22Rv1 (cell line): Measurements from ENCODE around the gene ESYT2.

ENCODE experiments used
- CTCF ChIP-seq: fragments of 450-650 bp; IDR thresholded peaks from 2 replicates; pipeline ENCODE4 v1.5.1; 2017; ENCODE audit warnings: mild to moderate bottlenecking
- ZFX ChIP-seq: fragments of 450-650 bp; IDR thresholded peaks from 2 replicates; pipeline ENCODE4 v1.6.1; 2017; ENCODE audit warnings: antibody characterized with exemption, borderline replicate concordance

- TF ChIP-seq CTCF (no peak), ZFX (no peak)
These were observed 8.7 kb downstream of the ESYT2 start for GRCh38 chr7:158820656-158821055.
